SU-DHL-6 (cell line): Measurements from ENCODE around the gene ESR1.

ENCODE experiments used
- H2AFZ ChIP-seq: fragments of 200-600 bp; sonication (generic); 2 replicates; pipeline ENCODE4 v1.6.1; 2014; ENCODE audit warnings: low read depth, mild to moderate bottlenecking, moderate library complexity, mixed read lengths, antibody characterized with exemption, low read length; ENCODE audit not compliant: severe bottlenecking
- H3F3A ChIP-seq: fragments of 200-600 bp; shearing (Covaris generic); 2 replicates; pipeline ENCODE4 v1.6.0; 2016; ENCODE audit warnings: antibody characterized with exemption, mild to moderate bottlenecking; ENCODE audit not compliant: insufficient read depth
- H3K27ac ChIP-seq: fragments of 200-600 bp; sonication (generic); 2 replicates; pipeline ENCODE4 v1.5.1; 2016; ENCODE audit warnings: low read depth, mild to moderate bottlenecking, low read length, moderate library complexity, mixed read lengths
- H3K27me3 ChIP-seq: fragments of 200-600 bp; sonication (generic), shearing (Covaris generic); 2 replicates; pipeline ENCODE4 v1.6.0; 2014; ENCODE audit warnings: mild to moderate bottlenecking, low read length
- H3K36me3 ChIP-seq: fragments of 200-600 bp; sonication (generic); 2 replicates; pipeline ENCODE4 v1.6.1; 2014; ENCODE audit warnings: mild to moderate bottlenecking, low read length, mixed read lengths
- H3K4me2 ChIP-seq: fragments of 300-600, 200-600 bp; shearing (Covaris generic), sonication (generic); 2 replicates; pipeline ENCODE4 v1.6.0; 2014; ENCODE audit warnings: low read length, low read depth, mild to moderate bottlenecking; ENCODE audit not compliant: poor library complexity, severe bottlenecking
- H3K4me3 ChIP-seq: fragments of 200-600 bp; sonication (generic); 2 replicates; pipeline ENCODE4 v1.5.1; 2014; ENCODE audit warnings: antibody characterized with exemption, low read length, mild to moderate bottlenecking, mixed read lengths; ENCODE audit not compliant: insufficient read depth, poor library complexity, severe bottlenecking
- H3K79me2 ChIP-seq: fragments of 200-600 bp; sonication (generic); 2 replicates; pipeline ENCODE4 v1.6.1; 2014; ENCODE audit warnings: mild to moderate bottlenecking, low read length, moderate library complexity; ENCODE audit not compliant: insufficient read depth
- H3K9ac ChIP-seq: fragments of 200-600 bp; sonication (generic); 2 replicates; pipeline ENCODE4 v1.7.0; 2014; ENCODE audit warnings: mild to moderate bottlenecking, low read length
- H3K9me2 ChIP-seq: fragments of 200-600 bp; sonication (generic); replicated peaks from 2 replicates; pipeline ENCODE4 v1.6.1; 2014; ENCODE audit warnings: low read length; ENCODE audit not compliant: insufficient read depth
- H3K9me3 ChIP-seq: fragments of 200-600 bp; sonication (generic); 2 replicates; pipeline ENCODE4 v1.6.1; 2014; ENCODE audit warnings: low read length, mixed read lengths; ENCODE audit not compliant: insufficient read depth
- H4K20me1 ChIP-seq: fragments of 200-600 bp; sonication (generic); 2 replicates; pipeline ENCODE4 v1.6.1; 2014; ENCODE audit warnings: low read depth, mild to moderate bottlenecking, antibody characterized with exemption, low read length, moderate library complexity, mixed read lengths
- EZH2phosphoT487 ChIP-seq: fragments of 200-600 bp; sonication (generic), shearing (Covaris generic); conservative IDR thresholded peaks from 2 replicates; pipeline ENCODE4 v1.6.1; 2018; ENCODE audit warnings: mild to moderate bottlenecking, antibody characterized with exemption, low read length, moderate library complexity, mixed read lengths
- TF ChIP-seq, protein P1 (sequence below): fragments of 200-600 bp; sonication (generic); IDR thresholded peaks from one replicate; pipeline ENCODE4 v1.5.1; 2017; ENCODE audit warnings: antibody characterized with exemption, mild to moderate bottlenecking, low read length, moderate library complexity; ENCODE audit not compliant: insufficient read depth, poor library complexity, severe bottlenecking

ESR1 gene

DNA sequence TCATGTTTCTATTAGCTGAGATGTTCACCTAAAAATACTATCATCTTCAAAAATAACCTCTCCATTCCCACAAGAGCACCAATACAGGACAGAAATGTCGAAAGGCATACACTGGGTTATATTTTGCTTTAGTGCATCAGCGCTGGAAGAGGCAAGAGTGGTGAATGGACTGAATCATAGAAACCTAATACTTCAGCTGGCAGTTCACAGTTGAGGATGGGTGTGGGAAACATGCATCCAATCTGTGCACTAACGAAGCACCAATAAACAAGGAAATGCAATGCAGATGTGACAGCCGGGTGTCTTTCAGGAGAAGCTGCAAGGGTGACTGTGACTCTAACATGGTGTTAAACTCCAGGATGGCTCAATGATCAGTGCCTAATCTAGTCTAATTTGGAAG lies 365.8 kb downstream of the ESR1 start:
- no peak overlapping the region for H3K4me2 ChIP-seq
- H3K9me2 ChIP-seq: no peaks in the 10 kb centered on the region
- no peaks in the 10 kb centered on the region for H3K27me3 ChIP-seq
- H3F3A ChIP-seq: no peaks in the 10 kb centered on the region
- H3K9me3 ChIP-seq: no peaks in the 10 kb centered on the region
- H3K9ac ChIP-seq: no peak overlapping the region
- H3K4me3 ChIP-seq: no peak overlapping the region
- TF ChIP-seq, protein P1, sequence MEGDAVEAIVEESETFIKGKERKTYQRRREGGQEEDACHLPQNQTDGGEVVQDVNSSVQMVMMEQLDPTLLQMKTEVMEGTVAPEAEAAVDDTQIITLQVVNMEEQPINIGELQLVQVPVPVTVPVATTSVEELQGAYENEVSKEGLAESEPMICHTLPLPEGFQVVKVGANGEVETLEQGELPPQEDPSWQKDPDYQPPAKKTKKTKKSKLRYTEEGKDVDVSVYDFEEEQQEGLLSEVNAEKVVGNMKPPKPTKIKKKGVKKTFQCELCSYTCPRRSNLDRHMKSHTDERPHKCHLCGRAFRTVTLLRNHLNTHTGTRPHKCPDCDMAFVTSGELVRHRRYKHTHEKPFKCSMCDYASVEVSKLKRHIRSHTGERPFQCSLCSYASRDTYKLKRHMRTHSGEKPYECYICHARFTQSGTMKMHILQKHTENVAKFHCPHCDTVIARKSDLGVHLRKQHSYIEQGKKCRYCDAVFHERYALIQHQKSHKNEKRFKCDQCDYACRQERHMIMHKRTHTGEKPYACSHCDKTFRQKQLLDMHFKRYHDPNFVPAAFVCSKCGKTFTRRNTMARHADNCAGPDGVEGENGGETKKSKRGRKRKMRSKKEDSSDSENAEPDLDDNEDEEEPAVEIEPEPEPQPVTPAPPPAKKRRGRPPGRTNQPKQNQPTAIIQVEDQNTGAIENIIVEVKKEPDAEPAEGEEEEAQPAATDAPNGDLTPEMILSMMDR: no peak
- no peak for TF ChIP-seq EZH2phosphoT487
- peaks cover 49% of the 10 kb centered on the region for H3K36me3 ChIP-seq
- H4K20me1 ChIP-seq: no peaks in the 10 kb centered on the region
- H3K79me2 ChIP-seq: no peaks in the 10 kb centered on the region
- no peak overlapping the region for H3K27ac ChIP-seq
- H2AFZ ChIP-seq: no peak overlapping the region

DNA sequence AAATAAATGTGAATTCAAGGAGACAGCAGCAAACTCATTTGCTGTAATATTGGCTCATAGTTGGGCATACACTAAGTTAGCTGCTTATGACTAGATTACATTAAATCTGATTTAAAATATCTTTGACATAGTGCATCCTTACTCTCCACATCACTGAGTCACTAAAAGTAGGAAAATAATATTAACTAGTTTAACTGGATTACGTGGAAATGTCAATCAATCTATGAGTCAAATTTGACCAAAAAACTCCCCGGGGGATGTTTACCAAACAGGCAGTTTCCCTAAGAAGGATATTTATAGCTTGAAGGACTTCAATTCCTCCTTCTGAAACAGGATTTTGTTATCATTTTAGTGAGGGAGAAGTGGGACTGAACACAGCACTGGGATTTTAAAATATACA lies 366.5 kb downstream of the ESR1 start:
- H3K79me2 ChIP-seq: no peaks in the 10 kb centered on the region
- no peaks in the 10 kb centered on the region for H3K9me3 ChIP-seq
- no peaks in the 10 kb centered on the region for H3K9me2 ChIP-seq
- no peaks in the 10 kb centered on the region for H3K27me3 ChIP-seq
- no peak overlapping the region for H2AFZ ChIP-seq
- no peak overlapping the region for H3K27ac ChIP-seq
- peaks cover 51% of the 10 kb centered on the region for H3K36me3 ChIP-seq
- H3K4me3 ChIP-seq: no peak overlapping the region
- no peaks in the 10 kb centered on the region for H4K20me1 ChIP-seq
- H3K9ac ChIP-seq: no peak overlapping the region
- H3F3A ChIP-seq: no peaks in the 10 kb centered on the region
- TF ChIP-seq EZH2phosphoT487: no peak
- TF ChIP-seq, protein P1: no peak
- no peak overlapping the region for H3K4me2 ChIP-seq

DNA sequence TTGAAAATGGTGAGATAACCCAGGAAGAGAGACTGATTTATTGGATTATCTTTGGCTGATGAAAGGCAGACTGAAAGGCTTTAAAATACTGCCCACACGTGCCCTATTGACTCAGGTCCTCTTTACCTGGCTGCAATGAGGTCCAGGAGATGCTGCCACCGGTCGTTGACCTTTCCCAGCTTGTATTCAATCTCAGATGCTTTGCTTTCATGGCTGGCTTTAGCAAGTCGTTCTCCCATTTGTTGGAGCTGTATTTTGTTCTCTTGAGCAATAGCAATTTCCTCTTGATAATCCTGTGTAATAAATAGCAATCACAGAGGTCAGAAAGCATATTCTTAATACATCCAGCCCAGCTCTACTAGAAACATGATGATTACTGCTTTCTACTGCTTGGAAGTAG lies 368.8 kb downstream of the ESR1 start:
- peaks cover 53% of the 10 kb centered on the region for H3K36me3 ChIP-seq
- H3K79me2 ChIP-seq: no peaks in the 10 kb centered on the region
- H3F3A ChIP-seq: no peaks in the 10 kb centered on the region
- no peak for TF ChIP-seq EZH2phosphoT487
- TF ChIP-seq, protein P1: no peak
- no peak overlapping the region for H2AFZ ChIP-seq
- no peak overlapping the region for H3K4me2 ChIP-seq
- no peaks in the 10 kb centered on the region for H3K27me3 ChIP-seq
- H3K9me2 ChIP-seq: no peaks in the 10 kb centered on the region
- H3K9me3 ChIP-seq: no peaks in the 10 kb centered on the region
- H3K9ac ChIP-seq: no peak overlapping the region
- no peak overlapping the region for H3K27ac ChIP-seq
- H4K20me1 ChIP-seq: no peaks in the 10 kb centered on the region
- H3K4me3 ChIP-seq: no peak overlapping the region
